Measurements from ENCODE around the gene SLC22A3. TPM values are rescaled to one million over a fixed set of nuclear protein-coding genes. Genes with fewer than 3 reads are reported as not detected.

The SLC22A3 gene
- total RNA-seq, 1 experiment from 2014 or later = 0.07 TPM

DNA sequence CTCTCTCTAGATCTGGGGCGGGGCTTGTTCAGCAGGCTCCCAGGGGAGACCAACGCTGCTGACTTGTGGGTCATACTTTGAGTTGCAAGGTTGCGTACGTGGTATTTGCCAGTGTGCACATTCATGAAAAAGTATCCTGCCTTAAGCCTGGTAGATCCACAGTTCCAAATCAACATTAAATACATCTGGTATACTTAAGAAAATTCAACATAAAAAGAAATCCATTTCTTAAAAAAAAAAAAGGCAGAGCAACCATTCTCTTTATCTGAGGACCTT, 81.4 kb downstream of the SLC22A3 start:
- Histone ChIP-seq H3K9ac (ENCODE audit: low read length) (no peak overlapping the region), H4K20me1 (ENCODE audit: insufficient read depth) (no peaks in the 10 kb centered on the region), H3K9me3 (ENCODE audit: control insufficient read depth in 1 of 2, insufficient read depth in 1 of 2, low read depth in 1 of 2, low read length in 2 of 2) (no peaks in the 10 kb centered on the region), H3K36me3 (ENCODE audit: control insufficient read depth in 1 of 2, insufficient read depth in 2 of 2, low read length in 2 of 2) (no peaks in the 10 kb centered on the region), H3K79me2 (ENCODE audit: insufficient read depth, low read length) (no peaks in the 10 kb centered on the region), H3K9me2 (ENCODE audit: insufficient read depth) (no peaks in the 10 kb centered on the region), H2AFZ (ENCODE audit: low read depth, low read length, poor library complexity, severe bottlenecking) (no peak overlapping the region), H3K27ac (ENCODE audit: low read depth, low read length) (no peak overlapping the region), H3K4me3 (replicated peaks in 1 of 2; ENCODE audit: low read depth in 1 of 2, low read length in 2 of 2) (no peak overlapping the region), H3K4me1 (ENCODE audit: control insufficient read depth in 1 of 2, insufficient read depth in 2 of 2, low read length in 2 of 2) (peaks cover 0 to 2% of the 10 kb centered on the region in 2 experiments; a peak in 2 of 4 replicates), H3K27me3 (ENCODE audit: insufficient read depth, low read length) (no peaks in the 10 kb centered on the region), H3K4me2 (ENCODE audit: low read length) (no peak overlapping the region)
- ChIA-PET POLR2A (no interaction called here), RAD21 (ENCODE audit: low non-redundant PET in 1 of 2, low total read pairs in 2 of 2, uncharacterized antibody in 2 of 2, unreplicated experiment in 2 of 2) (no interaction called here), CTCF (no interaction called here)
- intact Hi-C loops (cut with micrococcal nuclease) = no loop called here
- TF ChIP-seq, protein P1, sequence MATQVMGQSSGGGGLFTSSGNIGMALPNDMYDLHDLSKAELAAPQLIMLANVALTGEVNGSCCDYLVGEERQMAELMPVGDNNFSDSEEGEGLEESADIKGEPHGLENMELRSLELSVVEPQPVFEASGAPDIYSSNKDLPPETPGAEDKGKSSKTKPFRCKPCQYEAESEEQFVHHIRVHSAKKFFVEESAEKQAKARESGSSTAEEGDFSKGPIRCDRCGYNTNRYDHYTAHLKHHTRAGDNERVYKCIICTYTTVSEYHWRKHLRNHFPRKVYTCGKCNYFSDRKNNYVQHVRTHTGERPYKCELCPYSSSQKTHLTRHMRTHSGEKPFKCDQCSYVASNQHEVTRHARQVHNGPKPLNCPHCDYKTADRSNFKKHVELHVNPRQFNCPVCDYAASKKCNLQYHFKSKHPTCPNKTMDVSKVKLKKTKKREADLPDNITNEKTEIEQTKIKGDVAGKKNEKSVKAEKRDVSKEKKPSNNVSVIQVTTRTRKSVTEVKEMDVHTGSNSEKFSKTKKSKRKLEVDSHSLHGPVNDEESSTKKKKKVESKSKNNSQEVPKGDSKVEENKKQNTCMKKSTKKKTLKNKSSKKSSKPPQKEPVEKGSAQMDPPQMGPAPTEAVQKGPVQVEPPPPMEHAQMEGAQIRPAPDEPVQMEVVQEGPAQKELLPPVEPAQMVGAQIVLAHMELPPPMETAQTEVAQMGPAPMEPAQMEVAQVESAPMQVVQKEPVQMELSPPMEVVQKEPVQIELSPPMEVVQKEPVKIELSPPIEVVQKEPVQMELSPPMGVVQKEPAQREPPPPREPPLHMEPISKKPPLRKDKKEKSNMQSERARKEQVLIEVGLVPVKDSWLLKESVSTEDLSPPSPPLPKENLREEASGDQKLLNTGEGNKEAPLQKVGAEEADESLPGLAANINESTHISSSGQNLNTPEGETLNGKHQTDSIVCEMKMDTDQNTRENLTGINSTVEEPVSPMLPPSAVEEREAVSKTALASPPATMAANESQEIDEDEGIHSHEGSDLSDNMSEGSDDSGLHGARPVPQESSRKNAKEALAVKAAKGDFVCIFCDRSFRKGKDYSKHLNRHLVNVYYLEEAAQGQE (IDR thresholded peaks at IDR 0.05; ENCODE audit: low read depth) = no peak
- TF ChIP-seq EZH2phosphoT487 (IDR thresholded peaks at IDR 0.05; ENCODE audit: borderline replicate concordance) (no peak), YY1 (IDR thresholded peaks at IDR 0.05; ENCODE audit: extremely low read depth, insufficient replicate concordance, low read depth, low read length) (no peak), CBX3 (IDR thresholded peaks at IDR 0.05; ENCODE audit: low read depth) (no peak), ELF1 (IDR thresholded peaks at IDR 0.05; ENCODE audit: borderline replicate concordance, low read depth) (no peak), POLR2A (IDR thresholded peaks at IDR 0.05; ENCODE audit: borderline replicate concordance, extremely low read depth, insufficient read depth, insufficient read length) (no peak), EZH2 (IDR thresholded peaks at IDR 0.05) (no peak), SP1 (IDR thresholded peaks at IDR 0.05; ENCODE audit: low read depth) (no peak), ZNF274 (IDR thresholded peaks at IDR 0.05; ENCODE audit: low read depth, low read length) (no peak), ZFX (IDR thresholded peaks at IDR 0.05) (no peak)
- TF ChIP-seq, protein P2, sequence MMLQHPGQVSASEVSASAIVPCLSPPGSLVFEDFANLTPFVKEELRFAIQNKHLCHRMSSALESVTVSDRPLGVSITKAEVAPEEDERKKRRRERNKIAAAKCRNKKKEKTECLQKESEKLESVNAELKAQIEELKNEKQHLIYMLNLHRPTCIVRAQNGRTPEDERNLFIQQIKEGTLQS (IDR thresholded peaks at IDR 0.05) = no peak
- TF ChIP-seq, protein P3, sequence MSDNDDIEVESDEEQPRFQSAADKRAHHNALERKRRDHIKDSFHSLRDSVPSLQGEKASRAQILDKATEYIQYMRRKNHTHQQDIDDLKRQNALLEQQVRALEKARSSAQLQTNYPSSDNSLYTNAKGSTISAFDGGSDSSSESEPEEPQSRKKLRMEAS (IDR thresholded peaks at IDR 0.05) = no peak
- DNase-seq (ENCODE audit: low read depth, low spot score) (no peak), ATAC-seq (no peak)
- BruUV-seq (replicated peaks) = no TSS peak
